Cardiac muscle cell (in vitro differentiated cells and primary cell): ENCODE data around the gene RAF1. TPM values are rescaled to one million over a fixed set of nuclear protein-coding genes. Genes with fewer than 3 reads are reported as not detected.
A peak's percentile ranks its signal among the peaks of the same experiment; 100 is the strongest.

ENCODE experiments used
- DNase-seq, 2 donors: peaks; one replicate each; pipeline versions ENCODE4 v3.0.0 to v3.0.0-alpha.2; 2010 to 2017; ENCODE audit warnings: low read depth in 1 of 2, low spot score in 1 of 2
- H3K27ac ChIP-seq: fragments of 200-600 bp; sonication (generic); 2 replicates; pipeline ENCODE4 v1.5.1; 2016
- H3K27me3 ChIP-seq: fragments of 200-600 bp; sonication (generic); 2 replicates; pipeline ENCODE4 v1.6.0; 2016; ENCODE audit warnings: control low read depth
- H3K36me3 ChIP-seq: fragments of 200-600 bp; sonication (generic); 2 replicates; pipeline ENCODE4 v1.5.1; 2016; ENCODE audit warnings: control low read depth
- H3K4me1 ChIP-seq: fragments of 200-600 bp; sonication (generic); 2 replicates; pipeline ENCODE4 v1.8.1; 2017; ENCODE audit warnings: low read depth, mild to moderate bottlenecking, mixed run types
- H3K4me3 ChIP-seq: fragments of 200-600 bp; sonication (generic); 2 replicates; pipeline ENCODE4 v1.5.1; 2016; ENCODE audit warnings: mild to moderate bottlenecking
- H3K9me3 ChIP-seq: fragments of 200-600 bp; sonication (generic); 2 replicates; pipeline ENCODE4 v1.5.1; 2017; ENCODE audit warnings: low read depth, mild to moderate bottlenecking, control low read depth
- polyA plus RNA-seq: library from polyadenylated mRNA; unstranded; fragments of >200 nt; fragmentation: Nextera tagmentation; extraction: Ambion mirVana; gene quantifications from 2 replicates; pipeline ENCODE4 v1.2.1, GENCODE V29; 2016
- total RNA-seq: library from RNA; depleted of rRNA; stranded (reverse); fragments of >200 nt; gene quantifications from 2 replicates; pipeline ENCODE4 v1.2.3, GENCODE V29; 2016
- TF ChIP-seq, protein P1 (sequence below): IDR thresholded peaks from 2 replicates; pipeline ENCODE4 v1.5.1; 2012; ENCODE audit warnings: low read depth, mild to moderate bottlenecking, low read length

The RAF1 gene
- total and polyA plus RNA-seq, 2 experiments from 2014 or later, result 82.8 to 153 TPM

DNA sequence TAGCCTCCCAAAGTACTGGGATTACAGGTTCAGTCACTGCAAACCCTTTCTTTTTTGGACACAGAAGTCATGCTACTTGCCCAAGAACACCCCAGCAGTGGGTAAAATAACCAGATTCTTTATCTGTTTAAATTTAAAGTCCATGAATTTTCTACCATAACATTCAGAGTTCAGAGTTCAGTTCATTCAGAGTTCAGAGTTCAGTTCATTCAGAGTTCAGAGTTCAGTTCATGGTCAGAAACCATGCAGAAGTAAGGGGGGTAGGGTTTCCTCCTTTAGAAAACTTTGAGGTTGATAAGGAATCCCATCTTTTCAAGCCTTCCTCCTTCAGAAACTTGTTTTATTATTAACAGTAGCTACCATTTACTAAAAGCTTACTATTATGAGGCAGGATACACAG lies 43.2 kb downstream of the RAF1 start:
- H3K9me3 ChIP-seq, result no peaks in the 10 kb centered on the region
- peaks cover 19% of the 10 kb centered on the region for H3K36me3 ChIP-seq
- DNase-seq, result no peak
- H3K27ac ChIP-seq, result no peak overlapping the region
- H3K27me3 ChIP-seq, result no peaks in the 10 kb centered on the region
- H3K4me3 ChIP-seq, result no peak overlapping the region
- peaks cover 11% of the 10 kb centered on the region for H3K4me1 ChIP-seq
- TF ChIP-seq, protein P1, sequence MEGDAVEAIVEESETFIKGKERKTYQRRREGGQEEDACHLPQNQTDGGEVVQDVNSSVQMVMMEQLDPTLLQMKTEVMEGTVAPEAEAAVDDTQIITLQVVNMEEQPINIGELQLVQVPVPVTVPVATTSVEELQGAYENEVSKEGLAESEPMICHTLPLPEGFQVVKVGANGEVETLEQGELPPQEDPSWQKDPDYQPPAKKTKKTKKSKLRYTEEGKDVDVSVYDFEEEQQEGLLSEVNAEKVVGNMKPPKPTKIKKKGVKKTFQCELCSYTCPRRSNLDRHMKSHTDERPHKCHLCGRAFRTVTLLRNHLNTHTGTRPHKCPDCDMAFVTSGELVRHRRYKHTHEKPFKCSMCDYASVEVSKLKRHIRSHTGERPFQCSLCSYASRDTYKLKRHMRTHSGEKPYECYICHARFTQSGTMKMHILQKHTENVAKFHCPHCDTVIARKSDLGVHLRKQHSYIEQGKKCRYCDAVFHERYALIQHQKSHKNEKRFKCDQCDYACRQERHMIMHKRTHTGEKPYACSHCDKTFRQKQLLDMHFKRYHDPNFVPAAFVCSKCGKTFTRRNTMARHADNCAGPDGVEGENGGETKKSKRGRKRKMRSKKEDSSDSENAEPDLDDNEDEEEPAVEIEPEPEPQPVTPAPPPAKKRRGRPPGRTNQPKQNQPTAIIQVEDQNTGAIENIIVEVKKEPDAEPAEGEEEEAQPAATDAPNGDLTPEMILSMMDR, result no peak

- Histone ChIP-seq H3K9me3 (no peaks in the 10 kb centered on the region), H3K27ac (no peak overlapping the region), H3K4me1 (peaks cover 11% of the 10 kb centered on the region), H3K36me3 (peaks cover 21% of the 10 kb centered on the region), H3K27me3 (no peaks in the 10 kb centered on the region), H3K4me3 (no peak overlapping the region)
- TF ChIP-seq, protein P1, result no peak
- no peak for DNase-seq
Observed at GRCh38 chr3:12620305-12620704, 43.6 kb downstream of the RAF1 start.

DNA sequence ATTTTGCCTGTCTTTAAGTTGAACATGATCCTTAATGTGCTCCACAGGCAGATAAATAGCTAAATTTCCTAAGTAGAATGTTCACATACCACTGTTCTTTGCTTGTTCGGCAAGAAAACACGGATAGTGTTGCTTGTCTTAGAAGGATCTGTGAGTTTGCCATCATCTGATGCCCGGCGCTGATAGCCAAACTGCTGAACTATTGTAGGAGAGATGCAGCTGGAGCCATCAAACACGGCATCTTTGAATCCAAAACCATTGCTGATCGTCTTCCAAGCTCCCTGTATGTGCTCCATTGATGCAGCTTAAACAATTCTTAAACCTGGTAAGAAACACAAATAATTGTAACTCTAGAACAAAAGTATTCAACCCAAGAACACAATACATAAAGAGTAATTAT lies 45.5 kb downstream of the RAF1 start:
- TF ChIP-seq, protein P1, result no peak
- peaks cover 12% of the 10 kb centered on the region for H3K4me1 ChIP-seq
- no peaks in the 10 kb centered on the region for H3K27me3 ChIP-seq
- DNase-seq, result no peak
- no peak overlapping the region for H3K27ac ChIP-seq
- H3K36me3 ChIP-seq, result peaks cover 21% of the 10 kb centered on the region
- H3K9me3 ChIP-seq, result no peaks in the 10 kb centered on the region
- H3K4me3 ChIP-seq, result no peak overlapping the region

DNA sequence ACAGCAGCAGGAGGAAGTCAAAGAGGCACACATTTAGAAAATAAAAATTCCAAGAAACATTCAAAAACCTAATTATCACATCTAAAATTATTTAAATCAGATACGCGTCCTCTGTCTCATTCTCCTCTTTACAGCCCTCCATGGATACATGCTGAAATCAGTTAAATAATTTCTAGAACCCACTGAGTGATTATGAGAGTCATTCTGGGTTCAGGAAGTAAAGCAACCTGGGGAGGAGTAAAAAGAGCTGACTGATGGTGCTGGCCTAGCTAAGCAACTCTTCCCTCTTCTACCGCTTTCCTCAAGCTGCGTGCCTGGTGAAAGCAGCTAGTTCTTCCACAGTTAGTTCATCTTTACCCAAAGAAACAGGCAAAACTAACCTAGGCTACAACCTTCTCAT lies 48.7 kb downstream of the RAF1 start:
- H3K27ac ChIP-seq, result peak overlapping the region; percentile 63
- TF ChIP-seq, protein P1, result no peak
- no peak for DNase-seq
- H3K36me3 ChIP-seq, result peaks cover 33% of the 10 kb centered on the region
- peaks cover 15% of the 10 kb centered on the region for H3K4me1 ChIP-seq
- no peaks in the 10 kb centered on the region for H3K27me3 ChIP-seq
- H3K9me3 ChIP-seq, result no peaks in the 10 kb centered on the region
- H3K4me3 ChIP-seq, result no peak overlapping the region

GRCh38 chr3:12613250-12613649 lies 50.7 kb downstream of the RAF1 start:
- Histone ChIP-seq H3K36me3 (peaks cover 40% of the 10 kb centered on the region), H3K27ac (peak overlapping the region; percentile 63), H3K4me3 (no peak overlapping the region), H3K4me1 (peaks cover 15% of the 10 kb centered on the region), H3K9me3 (no peaks in the 10 kb centered on the region), H3K27me3 (no peaks in the 10 kb centered on the region)
- DNase-seq, result no peak
- TF ChIP-seq, protein P1, result no peak
